GM21529 (cell line): ENCODE results near the gene SFRP5.

ENCODE experiments used
- ATAC-seq: cut with Tn5 transposase; IDR thresholded peaks from one replicate; pipeline ENCODE4 v1.9.1; 2021; ENCODE audit not compliant: unreplicated experiment

The SFRP5 gene

DNA sequence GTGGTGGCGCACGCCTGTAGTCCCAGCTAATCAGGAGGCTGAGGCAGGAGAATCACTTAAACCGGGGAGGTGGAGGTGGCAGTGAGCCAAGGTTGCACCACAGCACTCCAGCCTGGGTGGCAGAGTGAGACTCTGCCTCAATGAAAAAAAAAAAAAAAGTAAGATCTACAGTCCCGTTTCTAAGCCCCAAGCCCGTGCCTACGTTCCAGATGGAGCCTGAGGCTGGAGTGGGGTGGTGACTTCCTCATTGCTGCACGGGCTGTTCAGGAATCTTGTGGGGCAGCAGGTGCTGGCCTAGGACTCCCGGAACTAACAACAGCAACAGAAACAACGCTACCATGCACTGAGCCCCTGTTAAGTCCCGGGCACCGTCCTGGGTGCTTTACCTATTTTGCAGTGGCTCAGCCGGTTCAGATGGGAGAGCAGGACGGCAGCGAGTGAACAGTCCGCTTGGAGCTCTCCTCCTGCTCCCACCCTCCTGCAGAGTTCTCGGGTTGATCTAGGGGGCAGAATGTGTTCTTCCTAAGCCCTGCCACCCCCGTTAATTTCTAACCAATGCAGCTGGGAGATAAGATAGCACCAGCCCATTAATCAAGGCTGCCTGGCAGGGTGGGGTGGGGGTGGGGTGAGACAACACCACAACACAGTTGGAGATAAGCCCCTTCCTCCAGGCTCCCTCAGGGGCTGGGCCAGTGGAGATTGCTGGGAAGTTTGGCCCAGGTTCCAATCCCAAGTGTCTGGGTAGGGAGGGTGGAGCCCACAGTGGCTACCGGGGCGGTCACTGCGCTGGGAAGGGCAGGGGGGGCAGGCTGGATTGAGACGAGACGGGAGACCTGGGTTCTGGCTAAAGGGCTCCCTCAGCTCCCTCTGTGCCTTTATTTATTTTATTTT is 17.0 kb upstream of the SFRP5 start:
- no peak for ATAC-seq

- ATAC-seq = no peak
Observed at GRCh38 chr10:97785731-97786130, 13.9 kb upstream of the SFRP5 start.

- ATAC-seq = no peak
Observed at GRCh38 chr10:97785231-97785630, 13.4 kb upstream of the SFRP5 start.

DNA sequence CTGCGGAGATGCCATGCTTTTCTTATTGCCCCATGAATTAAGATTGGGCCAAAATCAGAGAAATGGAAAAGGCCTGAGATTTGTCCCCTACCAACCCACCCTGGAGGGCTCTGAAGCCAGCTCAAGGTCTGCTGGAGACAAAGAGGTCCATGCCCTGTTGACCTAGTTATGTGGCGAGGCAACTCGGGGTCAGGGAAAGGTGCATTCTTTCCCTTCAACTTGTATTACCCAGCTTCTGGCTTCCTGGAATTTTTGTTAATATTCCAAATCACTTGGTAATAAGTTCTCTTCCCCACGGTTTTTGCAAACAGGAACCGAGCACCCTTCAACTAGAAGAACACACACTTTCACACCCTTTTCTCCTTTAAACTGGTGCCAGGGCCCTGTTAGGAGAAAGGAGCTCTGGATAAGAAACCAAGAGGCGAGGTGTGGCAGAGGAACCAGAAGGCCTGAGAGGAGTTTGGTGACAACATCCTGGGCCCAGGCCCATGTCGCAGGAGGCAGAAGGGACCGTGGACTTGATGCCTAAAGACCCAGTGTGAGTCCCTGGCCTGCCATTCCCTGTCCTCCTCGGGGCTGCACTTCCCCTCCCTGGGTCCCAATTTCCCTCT is 12.5 kb upstream of the SFRP5 start:
- ATAC-seq = no peak

- no peak for ATAC-seq
Observed at GRCh38 chr10:97782455-97783228, 10.8 kb upstream of the SFRP5 start.

- ATAC-seq = no peak
Observed at GRCh38 chr10:97781618-97782331, 10.0 kb upstream of the SFRP5 start.

GRCh38 chr10:97780841-97781617 is 9.2 kb upstream of the SFRP5 start:
- ATAC-seq = no peak

DNA sequence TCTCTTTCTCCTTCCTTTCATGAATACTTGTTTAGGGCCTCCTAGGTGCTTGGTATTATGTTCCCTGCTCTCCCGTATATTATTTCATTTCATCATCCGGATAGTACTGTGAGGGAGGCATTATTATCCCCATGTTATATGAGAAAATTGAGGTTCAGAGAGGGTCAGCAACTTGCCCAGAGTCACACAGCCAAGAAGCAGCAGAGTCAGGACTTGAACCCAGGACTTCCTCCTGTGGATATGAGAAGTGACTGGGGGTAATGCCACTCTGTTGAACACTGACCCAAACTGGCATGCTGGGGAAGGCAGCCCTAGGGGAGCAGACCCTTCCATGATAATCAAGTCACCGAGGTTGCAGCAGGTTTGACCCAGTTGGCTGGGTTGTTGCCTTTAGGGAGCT is 8.2 kb upstream of the SFRP5 start:
- ATAC-seq = no peak

- ATAC-seq = no peak
Observed at GRCh38 chr10:97779492-97779891, 7.7 kb upstream of the SFRP5 start.

DNA sequence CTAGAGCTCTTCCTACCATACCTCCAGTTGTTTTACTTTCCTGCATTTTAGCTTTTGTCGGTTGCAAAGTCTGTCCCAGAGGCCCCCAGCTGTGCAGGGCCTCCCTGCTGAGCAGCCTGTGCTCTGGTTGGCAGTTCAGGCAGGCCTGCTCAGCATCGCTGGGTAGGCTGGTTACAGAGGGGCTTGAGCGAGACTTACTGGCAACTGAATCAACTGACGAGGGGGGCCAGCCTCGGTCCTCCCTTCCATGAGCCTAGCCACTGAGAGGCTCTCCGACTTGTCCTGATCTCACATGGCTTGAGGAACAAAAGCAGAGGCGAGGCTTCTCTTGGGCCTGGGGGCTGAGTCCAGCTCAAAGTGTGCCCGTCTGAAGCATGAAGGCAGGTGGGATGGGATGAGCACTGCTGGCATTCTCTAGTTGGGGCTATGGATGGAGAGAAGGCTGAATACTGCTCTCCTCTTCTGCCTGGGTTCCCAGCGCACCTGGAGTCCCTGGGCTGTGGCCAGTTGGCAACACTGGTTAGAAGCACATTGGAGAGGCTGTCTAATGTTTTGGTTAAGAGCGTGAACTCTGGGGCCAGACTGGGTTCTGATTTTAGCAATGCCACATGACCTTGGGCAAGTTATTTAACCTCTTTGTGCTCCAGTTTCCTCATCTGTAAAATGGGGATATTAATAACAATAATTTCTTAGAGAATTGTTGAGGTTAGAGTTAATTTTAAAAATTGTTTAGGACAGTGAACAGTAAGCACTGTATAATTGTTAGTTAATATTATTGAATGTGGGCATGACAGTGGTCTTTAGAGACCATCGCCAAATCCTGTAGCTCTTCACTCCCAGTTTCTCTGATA is 6.9 kb upstream of the SFRP5 start:
- ATAC-seq = no peak

- ATAC-seq = no peak
Observed at GRCh38 chr10:97777143-97777542, 5.3 kb upstream of the SFRP5 start.

- ATAC-seq = no peak
Observed at GRCh38 chr10:97774811-97775294, 3.1 kb upstream of the SFRP5 start.

DNA sequence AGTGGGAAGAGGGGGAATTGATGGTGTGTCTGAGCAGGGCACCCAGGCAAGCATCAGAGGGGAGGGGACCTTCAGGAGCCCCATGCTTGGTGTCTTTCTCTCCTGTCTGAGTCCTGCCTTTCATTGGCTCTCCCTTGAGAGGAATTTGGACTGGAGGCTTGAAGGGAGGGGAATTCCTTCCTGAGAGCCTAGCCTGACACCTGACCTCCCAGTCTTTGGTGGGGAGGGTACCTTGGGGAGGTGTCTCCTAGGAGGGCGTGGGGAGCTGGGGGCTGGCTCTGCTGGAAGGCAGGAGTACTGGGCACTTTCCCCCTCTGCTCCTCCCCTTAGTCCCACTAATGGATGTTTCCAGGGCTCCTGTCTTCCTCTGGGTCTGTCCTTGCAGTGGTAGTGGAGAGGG is 1.3 kb upstream of the SFRP5 start:
- ATAC-seq = no peak

GRCh38 chr10:97771055-97771891 is 526 bp downstream of the SFRP5 start:
- no peak for ATAC-seq

DNA sequence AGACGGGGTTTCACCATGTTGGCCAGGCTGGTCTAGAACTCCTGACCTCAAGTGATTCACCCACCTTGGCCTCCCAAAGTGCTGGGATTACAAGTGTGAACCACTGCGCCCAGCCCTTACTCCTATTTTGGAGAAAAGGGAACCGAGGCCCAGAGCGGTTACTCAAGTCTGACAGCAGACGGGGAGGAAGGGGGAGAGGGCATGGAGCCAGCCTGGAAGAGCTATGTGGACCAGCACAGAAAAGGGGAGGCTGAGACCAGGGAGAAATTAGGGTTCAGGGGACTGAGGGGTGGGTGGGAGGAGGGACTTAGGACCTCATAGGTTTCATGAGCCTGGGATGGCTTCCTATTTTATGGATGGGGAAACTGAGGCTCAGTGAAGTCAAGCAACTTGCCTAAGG is 1.5 kb downstream of the SFRP5 start:
- no peak for ATAC-seq

- no peak for ATAC-seq
Observed at GRCh38 chr10:97768322-97769315, 3.2 kb downstream of the SFRP5 start.
